ENCODE measurements around the gene SLC29A3.

Gene SLC29A3

GRCh38 chr10:71391701-71392100 is 72.6 kb downstream of the SLC29A3 start:
- no peak overlapping the region for H3K4me3 ChIP-seq (ENCODE audit: low read depth, low read length)
- TF ChIP-seq CTCF (IDR thresholded peaks at IDR 0.05; ENCODE audit: borderline replicate concordance, insufficient read depth, low read depth, low read length): no peak

- TF ChIP-seq CTCF (IDR thresholded peaks at IDR 0.05; ENCODE audit: borderline replicate concordance, insufficient read depth, low read depth, low read length): no peak
- no peak overlapping the region for H3K4me3 ChIP-seq (ENCODE audit: low read depth, low read length)
Observed at GRCh38 chr10:71392292-71392691, 73.2 kb downstream of the SLC29A3 start.

GRCh38 chr10:71392791-71393781 is 74.0 kb downstream of the SLC29A3 start:
- TF ChIP-seq CTCF (IDR thresholded peaks at IDR 0.05; ENCODE audit: borderline replicate concordance, insufficient read depth, low read depth, low read length): no peak

GRCh38 chr10:71393841-71394475 is 74.9 kb downstream of the SLC29A3 start:
- no peak for TF ChIP-seq CTCF (IDR thresholded peaks at IDR 0.05; ENCODE audit: borderline replicate concordance, insufficient read depth, low read depth, low read length)
- no peak overlapping the region for H3K4me3 ChIP-seq (ENCODE audit: low read depth, low read length)

More at GRCh38 chr10:71392791-71393781, 74.0 kb downstream of the SLC29A3 start:
- no peak overlapping the region for H3K4me3 ChIP-seq (ENCODE audit: low read depth, low read length)

GRCh38 chr10:71394926-71395562 is 76.0 kb downstream of the SLC29A3 start:
- no peak for TF ChIP-seq CTCF (IDR thresholded peaks at IDR 0.05; ENCODE audit: borderline replicate concordance, insufficient read depth, low read depth, low read length)

GRCh38 chr10:71395621-71396020 is 76.6 kb downstream of the SLC29A3 start:
- TF ChIP-seq CTCF (IDR thresholded peaks at IDR 0.05; ENCODE audit: borderline replicate concordance, insufficient read depth, low read depth, low read length): no peak
- no peak overlapping the region for H3K4me3 ChIP-seq (ENCODE audit: low read depth, low read length)

More at GRCh38 chr10:71394926-71395562, 76.0 kb downstream of the SLC29A3 start:
- no peak overlapping the region for H3K4me3 ChIP-seq (ENCODE audit: low read depth, low read length)

Data from GM12875 (cell line).